DOHH2 (cell line): Measurements from ENCODE around the gene SMPD3.

ENCODE experiments used
- H3F3A ChIP-seq: fragments of 200-600 bp; sonication (generic), shearing (Covaris generic); 2 replicates; pipeline ENCODE4 v1.6.0; 2016; ENCODE audit warnings: antibody characterized with exemption, mild to moderate bottlenecking; ENCODE audit not compliant: control insufficient read depth, insufficient read depth
- H3K27ac ChIP-seq: fragments of 200-600 bp; sonication (generic); 2 replicates; pipeline ENCODE4 v1.5.1; 2014; ENCODE audit warnings: low read depth, mild to moderate bottlenecking, low read length, moderate library complexity
- H3K27me3 ChIP-seq: fragments of 200-600 bp; sonication (generic); 2 replicates; pipeline ENCODE4 v1.6.1; 2014; ENCODE audit warnings: mild to moderate bottlenecking, low read length, mixed read lengths; ENCODE audit not compliant: control insufficient read depth
- H3K36me3 ChIP-seq: fragments of 200-600 bp; sonication (generic); 2 replicates; pipeline ENCODE4 v1.6.1; 2014; ENCODE audit warnings: mild to moderate bottlenecking, low read length, moderate library complexity, mixed read lengths; ENCODE audit not compliant: control insufficient read depth
- H3K4me1 ChIP-seq: fragments of 200-600 bp; sonication (generic); 2 replicates; pipeline ENCODE4 v1.6.1; 2014; ENCODE audit warnings: mild to moderate bottlenecking, low read length, mixed read lengths; ENCODE audit not compliant: control insufficient read depth
- H3K4me2 ChIP-seq: fragments of 200-600 bp; sonication (generic); 2 replicates; pipeline ENCODE4 v1.6.0; 2014; ENCODE audit warnings: mild to moderate bottlenecking, low read length, moderate library complexity
- H3K4me3 ChIP-seq: fragments of 200-600 bp; sonication (generic); 2 replicates; pipeline ENCODE4 v1.5.1; 2014; ENCODE audit warnings: mild to moderate bottlenecking, low read length, mixed read lengths
- H3K79me2 ChIP-seq: fragments of 200-600 bp; sonication (generic); 2 replicates; pipeline ENCODE4 v1.6.1; 2014; ENCODE audit warnings: mild to moderate bottlenecking, low read length, mixed read lengths; ENCODE audit not compliant: control insufficient read depth
- H3K9me2 ChIP-seq: fragments of 200-600 bp; sonication (generic); replicated peaks from 2 replicates; pipeline ENCODE4 v1.6.1; 2014; ENCODE audit warnings: mild to moderate bottlenecking, low read length, mixed read lengths; ENCODE audit not compliant: control insufficient read depth
- H3K9me3 ChIP-seq: fragments of 200-600 bp; sonication (generic); 2 replicates; pipeline ENCODE4 v1.6.1; 2014; ENCODE audit warnings: antibody characterized with exemption, low read length, mixed read lengths; ENCODE audit not compliant: control insufficient read depth, insufficient read depth
- H4K20me1 ChIP-seq: fragments of 200-600 bp; sonication (generic); 2 replicates; pipeline ENCODE4 v1.6.0; 2014; ENCODE audit warnings: low read depth, mild to moderate bottlenecking, antibody characterized with exemption, low read length, moderate library complexity; ENCODE audit not compliant: control insufficient read depth, insufficient read depth
- CTCF ChIP-seq: fragments of 200-600 bp; sonication (generic); IDR thresholded peaks from one replicate; pipeline ENCODE4 v1.5.1; 2014; ENCODE audit warnings: antibody characterized with exemption, mild to moderate bottlenecking, low read depth, low read length; ENCODE audit not compliant: poor library complexity, severe bottlenecking
- EZH2phosphoT487 ChIP-seq: fragments of 200-600 bp; sonication (generic); IDR thresholded peaks from 2 replicates; pipeline ENCODE4 v1.6.1; 2017; ENCODE audit warnings: borderline replicate concordance, mild to moderate bottlenecking, antibody characterized with exemption, low read length, moderate library complexity, mixed read lengths

Gene SMPD3

GRCh38 chr16:68357923-68358322 is 90.4 kb downstream of the SMPD3 start:
- Histone ChIP-seq H3K4me1 (peaks cover 10% of the 10 kb centered on the region), H3K9me3 (no peaks in the 10 kb centered on the region), H3K27ac (no peak overlapping the region), H3K27me3 (no peaks in the 10 kb centered on the region), H3K4me2 (no peak overlapping the region), H3K9me2 (no peaks in the 10 kb centered on the region), H3K4me3 (no peak overlapping the region), H4K20me1 (no peaks in the 10 kb centered on the region), H3F3A (no peaks in the 10 kb centered on the region), H3K79me2 (no peaks in the 10 kb centered on the region), H3K36me3 (peaks cover 51% of the 10 kb centered on the region)
- TF ChIP-seq EZH2phosphoT487: no peak
- TF ChIP-seq CTCF: no peak

GRCh38 chr16:68357521-68357922 is 90.8 kb downstream of the SMPD3 start:
- TF ChIP-seq CTCF (no peak), EZH2phosphoT487 (no peak)
- Histone ChIP-seq H3K4me2 (no peak overlapping the region), H3K27me3 (no peaks in the 10 kb centered on the region), H4K20me1 (no peaks in the 10 kb centered on the region), H3K4me1 (peaks cover 10% of the 10 kb centered on the region), H3K36me3 (peaks cover 51% of the 10 kb centered on the region), H3K4me3 (no peak overlapping the region), H3K9me3 (no peaks in the 10 kb centered on the region), H3K79me2 (no peaks in the 10 kb centered on the region), H3K9me2 (no peaks in the 10 kb centered on the region), H3K27ac (no peak overlapping the region), H3F3A (no peaks in the 10 kb centered on the region)

- Histone ChIP-seq H3K9me3 (no peaks in the 10 kb centered on the region), H4K20me1 (no peaks in the 10 kb centered on the region), H3K79me2 (no peaks in the 10 kb centered on the region), H3F3A (no peaks in the 10 kb centered on the region), H3K27ac (no peak overlapping the region), H3K4me1 (peaks cover 10% of the 10 kb centered on the region), H3K4me3 (no peak overlapping the region), H3K27me3 (no peaks in the 10 kb centered on the region), H3K9me2 (no peaks in the 10 kb centered on the region), H3K4me2 (no peak overlapping the region), H3K36me3 (peaks cover 55% of the 10 kb centered on the region)
- TF ChIP-seq CTCF (no peak), EZH2phosphoT487 (no peak)
Observed at GRCh38 chr16:68356919-68357286, 91.4 kb downstream of the SMPD3 start.
